NCI-H1092 (cell line): ENCODE results near the gene ADAM8.

Experiments used
- DNase-seq: peaks from one replicate; lab custom pipeline; 2025; lab: John Stamatoyannopoulos, UW

The ADAM8 gene

GRCh38 chr10:133212853-133213494 is 63.7 kb downstream of the ADAM8 start:
- DNase-seq = no peak
